Fibroblast of villous mesenchyme (primary cell): ENCODE data around the gene RGL3. TPM values are rescaled to one million over a fixed set of nuclear protein-coding genes. Genes with fewer than 3 reads are reported as not detected.
A peak's percentile ranks its signal among the peaks of the same experiment; 100 is the strongest.

ENCODE experiments used
- DNase-seq: peaks from one replicate; pipeline ENCODE4 v3.0.0-alpha.2; 2010; ENCODE audit warnings: low read depth
- H3K4me3 ChIP-seq: 2 replicates; pipeline ENCODE4 v1.5.1; 2011; ENCODE audit warnings: low read depth, mild to moderate bottlenecking, low read length
- total RNA-seq: library from RNA; depleted of rRNA; stranded (reverse); fragments of >200 nt; gene quantifications from 2 replicates; pipeline ENCODE4 v1.2.3, GENCODE V29; 2012
- TF ChIP-seq, protein P1 (sequence below): IDR thresholded peaks from 2 replicates; pipeline ENCODE4 v1.5.1; 2012; ENCODE audit warnings: low read depth, mild to moderate bottlenecking, low read length; ENCODE audit not compliant: insufficient read depth

Gene RGL3
- total RNA-seq, 1 donor: 1.3 TPM

DNA sequence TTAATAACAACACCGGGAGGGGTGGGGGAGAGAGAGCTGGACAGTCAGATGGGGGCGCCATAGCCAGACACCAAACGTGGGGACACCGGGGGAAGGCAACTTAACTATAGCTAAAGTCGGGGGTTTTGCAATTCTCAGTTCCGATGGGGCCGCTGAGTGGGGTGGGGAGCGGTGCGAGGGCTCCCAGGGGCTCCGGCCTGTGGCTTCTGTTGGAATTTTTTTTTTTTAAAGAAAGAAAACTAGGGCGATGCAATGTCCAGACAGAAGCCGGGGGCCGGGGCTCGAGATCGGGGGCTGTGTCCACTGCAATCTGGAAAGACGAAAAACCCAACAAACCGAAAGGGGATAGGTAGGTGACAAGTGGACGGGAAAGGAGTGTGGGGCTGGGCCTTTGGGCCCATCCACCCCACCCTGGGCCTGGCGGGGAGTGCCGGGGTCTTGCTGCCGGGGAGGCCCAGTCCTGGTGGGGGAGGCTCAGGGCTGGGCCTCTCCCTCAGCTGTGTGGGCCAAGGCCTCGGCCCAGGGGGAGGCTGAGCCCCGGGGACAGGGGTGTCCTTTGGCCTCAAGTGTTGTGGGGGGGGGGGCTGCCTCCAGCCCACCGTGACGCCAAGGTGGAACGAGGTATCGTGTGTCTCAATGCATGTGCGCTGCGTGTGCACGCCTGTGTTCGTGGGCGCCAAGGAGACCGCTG lies 33.7 kb upstream of the RGL3 start:
- TF ChIP-seq, protein P1, sequence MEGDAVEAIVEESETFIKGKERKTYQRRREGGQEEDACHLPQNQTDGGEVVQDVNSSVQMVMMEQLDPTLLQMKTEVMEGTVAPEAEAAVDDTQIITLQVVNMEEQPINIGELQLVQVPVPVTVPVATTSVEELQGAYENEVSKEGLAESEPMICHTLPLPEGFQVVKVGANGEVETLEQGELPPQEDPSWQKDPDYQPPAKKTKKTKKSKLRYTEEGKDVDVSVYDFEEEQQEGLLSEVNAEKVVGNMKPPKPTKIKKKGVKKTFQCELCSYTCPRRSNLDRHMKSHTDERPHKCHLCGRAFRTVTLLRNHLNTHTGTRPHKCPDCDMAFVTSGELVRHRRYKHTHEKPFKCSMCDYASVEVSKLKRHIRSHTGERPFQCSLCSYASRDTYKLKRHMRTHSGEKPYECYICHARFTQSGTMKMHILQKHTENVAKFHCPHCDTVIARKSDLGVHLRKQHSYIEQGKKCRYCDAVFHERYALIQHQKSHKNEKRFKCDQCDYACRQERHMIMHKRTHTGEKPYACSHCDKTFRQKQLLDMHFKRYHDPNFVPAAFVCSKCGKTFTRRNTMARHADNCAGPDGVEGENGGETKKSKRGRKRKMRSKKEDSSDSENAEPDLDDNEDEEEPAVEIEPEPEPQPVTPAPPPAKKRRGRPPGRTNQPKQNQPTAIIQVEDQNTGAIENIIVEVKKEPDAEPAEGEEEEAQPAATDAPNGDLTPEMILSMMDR: peak; percentile 19
- no peak overlapping the region for H3K4me3 ChIP-seq
- DNase-seq: no peak

DNA sequence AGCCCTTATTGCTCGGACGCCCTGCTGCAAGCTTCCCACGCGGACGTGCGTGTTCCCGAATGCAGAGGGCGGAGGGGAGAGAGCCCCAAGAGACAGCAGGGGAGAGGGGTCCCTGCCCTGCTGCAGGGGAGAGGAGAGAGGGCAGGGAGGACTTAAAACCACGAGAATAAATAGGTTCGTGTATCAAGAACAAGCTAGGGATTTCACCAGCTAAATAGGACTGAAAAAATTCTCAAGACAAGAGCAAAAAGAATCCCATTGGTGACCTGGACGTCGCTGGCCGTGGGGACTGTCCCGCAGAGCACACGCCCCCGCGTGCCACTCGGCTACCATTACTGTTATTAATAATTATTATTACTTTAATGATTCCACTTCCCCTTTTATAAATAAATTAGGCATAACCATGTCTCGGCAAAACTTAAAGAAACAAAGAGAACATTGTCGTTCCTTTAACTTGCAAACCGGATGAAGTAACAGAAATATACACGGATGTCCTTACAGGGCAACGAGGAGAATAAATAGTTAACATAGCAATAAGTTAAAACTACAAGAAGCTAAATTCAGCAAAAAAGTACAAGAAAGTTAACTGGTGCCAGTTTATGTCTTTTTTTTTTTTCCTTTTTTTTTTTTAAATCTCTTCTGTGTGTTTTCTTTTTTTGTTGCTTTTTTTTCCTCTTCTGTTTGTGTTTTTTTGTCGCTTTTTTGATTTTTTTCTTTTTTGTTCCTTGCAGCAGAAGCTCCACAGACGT lies 32.9 kb upstream of the RGL3 start:
- TF ChIP-seq, protein P1: no peak
- no peak overlapping the region for H3K4me3 ChIP-seq
- DNase-seq: no peak

GRCh38 chr19:11451327-11451870 lies 32.3 kb upstream of the RGL3 start:
- TF ChIP-seq, protein P1: no peak
- no peak for DNase-seq
- no peak overlapping the region for H3K4me3 ChIP-seq

DNA sequence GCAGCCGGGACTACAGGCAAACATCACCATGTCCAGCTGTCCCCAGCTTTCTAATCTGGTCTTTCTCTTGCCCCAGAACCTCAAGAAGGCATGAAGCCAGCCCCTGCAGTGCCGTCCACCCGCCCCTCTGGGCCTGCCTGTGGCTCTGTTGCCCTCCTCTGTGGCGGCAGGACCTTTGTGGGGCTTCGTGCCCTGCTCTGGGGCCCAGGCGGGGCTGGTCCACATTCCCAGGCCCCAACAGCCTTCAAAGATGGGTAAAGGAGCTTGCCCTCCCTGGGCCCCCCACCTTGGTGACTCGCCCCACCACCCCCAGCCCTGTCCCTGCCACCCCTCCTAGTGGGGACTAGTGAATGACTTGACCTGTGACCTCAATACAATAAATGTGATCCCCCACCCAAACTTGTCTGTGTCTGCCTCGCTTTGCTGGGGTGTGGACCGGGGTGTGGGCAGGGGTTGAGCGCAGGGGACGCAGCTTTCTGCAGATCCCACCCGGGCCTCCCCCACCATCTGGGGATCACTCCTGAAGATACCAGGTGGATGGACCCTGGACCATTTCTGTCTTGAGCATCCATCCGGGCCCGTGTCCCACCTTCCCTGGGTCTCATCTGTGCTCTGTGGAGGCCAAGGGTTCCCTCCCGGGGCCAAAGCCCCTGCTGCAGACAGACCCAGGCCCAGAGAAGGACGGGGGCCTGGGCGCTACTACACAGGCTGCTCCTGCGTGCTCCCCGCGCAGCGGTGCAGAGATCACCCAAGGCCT lies 31.6 kb upstream of the RGL3 start:
- TF ChIP-seq, protein P1: no peak
- no peak for DNase-seq
- H3K4me3 ChIP-seq: no peak overlapping the region

DNA sequence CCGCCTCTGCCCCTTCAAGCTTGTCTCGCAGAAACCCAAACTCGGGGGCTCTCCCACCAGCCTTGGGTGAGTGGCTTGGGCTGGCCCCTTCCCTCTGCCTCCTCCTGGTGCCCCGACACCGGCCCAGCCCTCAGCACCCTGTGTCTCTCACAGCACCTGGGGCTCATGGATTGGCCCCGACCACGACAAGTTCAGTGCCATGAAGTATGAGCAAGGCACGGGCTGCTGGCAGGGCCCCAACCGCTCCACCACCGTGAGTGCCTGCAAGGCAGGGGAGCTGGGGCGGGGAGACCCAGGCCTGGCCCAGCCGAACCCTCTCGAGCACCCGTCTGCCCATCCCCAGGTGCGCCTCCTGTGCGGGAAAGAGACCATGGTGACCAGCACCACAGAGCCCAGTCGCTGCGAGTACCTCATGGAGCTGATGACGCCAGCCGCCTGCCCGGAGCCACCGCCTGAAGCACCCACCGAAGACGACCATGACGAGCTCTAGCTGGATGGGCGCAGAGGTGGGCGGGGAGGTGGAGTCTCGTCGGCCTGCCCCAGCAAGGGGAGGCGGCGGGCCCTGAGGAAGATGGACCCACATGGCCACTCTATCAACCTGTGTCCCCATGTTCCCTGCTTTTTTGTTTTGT lies 29.9 kb upstream of the RGL3 start:
- no peak overlapping the region for H3K4me3 ChIP-seq
- TF ChIP-seq, protein P1: no peak
- no peak for DNase-seq

DNA sequence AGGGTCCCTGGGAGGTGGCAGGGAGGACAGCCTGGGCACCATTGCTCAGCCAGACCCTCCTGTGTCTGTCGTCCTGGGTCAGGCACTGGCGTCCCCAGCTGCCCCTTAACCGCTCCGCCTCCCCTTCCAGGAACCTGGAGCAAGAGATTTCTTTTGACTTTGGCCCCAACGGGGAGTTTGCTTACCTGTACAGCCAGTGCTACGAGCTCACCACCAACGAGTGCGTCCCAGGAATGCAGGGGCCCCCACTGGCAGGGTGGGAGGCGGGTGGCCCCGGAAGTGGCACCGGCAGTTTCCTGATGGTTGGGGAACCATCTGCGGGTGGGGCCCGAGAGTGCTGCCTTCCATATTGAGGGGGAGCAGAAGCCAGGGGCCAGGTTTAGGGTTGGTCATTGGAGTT lies 29.3 kb upstream of the RGL3 start:
- DNase-seq: no peak
- H3K4me3 ChIP-seq: no peak overlapping the region
- TF ChIP-seq, protein P1: no peak
